ENCODE results near the gene INHBB.
"Not testable (repeated sequence)": the region's sequence is repeated elsewhere in the genome, so short reads cannot be mapped to it uniquely, and the experiment has no call there.

Gene INHBB
- 0 to 0.48 reads per million in 2 donors for total RNA-seq

DNA sequence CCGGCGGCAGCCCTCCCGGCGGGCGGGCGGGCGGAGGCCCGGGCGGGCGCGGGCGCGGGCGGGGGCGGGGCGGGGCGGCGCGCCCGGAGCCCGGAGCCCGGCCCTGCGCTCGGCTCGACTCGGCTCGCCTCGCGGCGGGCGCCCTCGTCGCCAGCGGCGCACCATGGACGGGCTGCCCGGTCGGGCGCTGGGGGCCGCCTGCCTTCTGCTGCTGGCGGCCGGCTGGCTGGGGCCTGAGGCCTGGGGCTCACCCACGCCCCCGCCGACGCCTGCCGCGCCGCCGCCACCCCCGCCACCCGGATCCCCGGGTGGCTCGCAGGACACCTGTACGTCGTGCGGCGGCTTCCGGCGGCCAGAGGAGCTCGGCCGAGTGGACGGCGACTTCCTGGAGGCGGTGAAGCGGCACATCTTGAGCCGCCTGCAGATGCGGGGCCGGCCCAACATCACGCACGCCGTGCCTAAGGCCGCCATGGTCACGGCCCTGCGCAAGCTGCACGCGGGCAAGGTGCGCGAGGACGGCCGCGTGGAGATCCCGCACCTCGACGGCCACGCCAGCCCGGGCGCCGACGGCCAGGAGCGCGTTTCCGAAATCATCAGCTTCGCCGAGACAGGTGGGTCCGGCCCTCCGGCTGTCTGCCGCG, at the start of gene INHBB:
INHBB (plus strand) TSS at position 111 of the 641 bp plus-strand sequence; CDS start at position 164, 53 bp downstream.
- no peak for DNase-seq

DNA sequence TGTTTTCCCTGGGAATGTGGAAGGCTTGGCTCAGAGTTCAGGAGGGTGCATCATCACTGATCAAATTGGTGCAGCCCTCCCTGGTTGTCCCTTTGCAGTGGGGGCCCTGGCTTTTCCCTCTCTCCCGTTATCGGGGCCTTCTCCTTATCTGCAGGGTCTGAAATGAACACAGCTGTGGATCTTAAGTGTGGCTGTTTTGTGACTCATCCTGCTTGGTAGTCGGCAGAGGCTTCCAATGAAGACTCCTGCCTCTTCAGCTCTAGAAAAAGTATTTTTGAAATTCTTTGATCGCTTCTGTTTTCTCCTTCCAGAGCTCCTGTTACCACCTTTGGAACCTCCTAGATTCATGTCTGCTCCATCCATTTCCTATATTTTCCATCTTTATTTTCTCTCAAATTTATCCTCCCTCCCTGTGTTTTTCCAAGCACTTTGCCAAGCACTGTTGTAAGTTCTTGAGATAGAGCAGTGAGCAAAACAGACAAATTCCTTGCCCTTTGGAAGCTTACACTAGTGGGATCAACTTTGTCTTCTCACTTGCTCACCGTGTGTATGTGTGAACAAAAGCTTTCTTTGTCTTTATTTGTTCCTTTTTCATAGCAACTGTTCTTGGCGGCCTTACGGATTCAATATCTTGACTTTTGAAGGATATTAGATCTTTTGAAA, 47.6 kb upstream of the INHBB start:
- no peak for DNase-seq

DNA sequence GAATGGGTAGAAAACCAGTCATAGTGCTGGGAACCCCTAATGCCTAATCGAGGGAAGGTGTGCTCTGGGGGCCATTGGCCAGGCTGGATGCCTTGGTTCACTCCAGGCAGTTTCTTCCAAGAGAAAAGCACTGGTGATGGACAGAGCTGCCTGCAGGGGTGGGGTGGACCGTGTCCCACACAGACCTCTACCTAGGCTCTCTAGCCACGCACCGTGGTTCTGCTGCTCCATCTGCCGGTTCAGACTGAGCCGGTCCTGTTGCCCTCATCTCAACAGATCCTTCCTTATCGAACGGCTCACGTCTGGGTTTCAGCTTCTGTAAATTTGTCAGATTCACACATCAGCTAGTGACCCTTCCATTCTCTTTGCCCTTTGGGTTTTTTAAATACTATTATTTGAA, 46.9 kb upstream of the INHBB start:
- no peak for DNase-seq

DNA sequence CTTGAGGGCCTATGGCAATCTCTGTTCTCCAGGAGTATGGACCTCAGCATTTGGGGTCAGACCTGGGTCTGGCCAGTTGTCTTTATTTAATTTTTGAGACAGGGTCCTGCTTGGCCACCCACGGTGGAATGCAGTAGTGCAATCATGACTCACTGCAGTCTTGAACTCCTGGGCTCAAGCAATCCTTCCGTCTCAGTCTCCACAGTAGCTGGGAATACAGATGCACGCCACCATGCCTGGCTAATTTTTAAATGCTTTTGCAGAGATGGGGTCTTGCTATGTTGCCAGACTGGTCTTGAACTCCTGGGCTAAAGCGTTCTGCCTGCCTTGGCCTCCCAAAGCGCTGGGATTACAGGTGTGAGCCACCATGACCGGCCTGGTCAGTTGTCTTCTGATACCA, 46.4 kb upstream of the INHBB start:
- DNase-seq, result no peak

DNA sequence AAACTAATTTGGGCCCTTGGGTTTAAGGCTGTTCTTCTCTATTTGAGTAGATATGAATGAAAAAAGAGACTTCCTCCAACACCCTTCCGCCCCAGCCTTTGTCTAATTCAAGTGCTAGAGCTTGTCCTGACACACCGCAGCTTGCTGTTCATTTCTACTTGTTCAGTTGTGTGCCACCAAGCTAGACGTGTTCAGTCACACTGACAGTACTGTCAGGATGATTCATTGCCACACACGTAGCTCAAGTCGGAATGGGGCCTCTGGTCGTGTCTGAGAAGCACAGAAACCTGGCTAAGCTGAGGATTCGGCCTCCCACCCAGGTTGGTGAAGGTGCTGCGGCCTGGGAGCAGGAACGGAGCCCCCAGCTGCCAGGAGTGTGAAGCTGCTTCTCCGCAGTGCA, 45.6 kb upstream of the INHBB start:
- DNase-seq, result no peak

DNA sequence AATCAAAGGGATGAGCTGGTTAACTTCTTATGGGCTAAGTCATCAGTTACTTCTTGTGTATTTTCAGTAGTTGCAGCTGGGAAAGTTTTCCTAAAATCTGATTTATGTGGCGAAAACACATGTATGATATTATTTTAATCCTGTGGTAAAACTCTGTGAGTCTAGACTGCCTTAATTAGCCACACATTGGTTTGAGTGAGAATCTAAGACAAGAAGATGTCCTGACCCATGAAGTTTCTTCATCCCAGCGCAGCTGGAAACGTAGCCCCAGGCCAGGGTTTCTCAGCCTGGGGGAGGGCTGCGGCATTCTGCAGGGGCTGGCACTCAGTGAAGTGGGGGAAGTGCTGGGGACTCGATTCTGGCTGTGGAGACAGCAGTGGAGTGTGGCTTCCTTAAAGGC, 44.7 kb upstream of the INHBB start:
- DNase-seq, result no peak

DNA sequence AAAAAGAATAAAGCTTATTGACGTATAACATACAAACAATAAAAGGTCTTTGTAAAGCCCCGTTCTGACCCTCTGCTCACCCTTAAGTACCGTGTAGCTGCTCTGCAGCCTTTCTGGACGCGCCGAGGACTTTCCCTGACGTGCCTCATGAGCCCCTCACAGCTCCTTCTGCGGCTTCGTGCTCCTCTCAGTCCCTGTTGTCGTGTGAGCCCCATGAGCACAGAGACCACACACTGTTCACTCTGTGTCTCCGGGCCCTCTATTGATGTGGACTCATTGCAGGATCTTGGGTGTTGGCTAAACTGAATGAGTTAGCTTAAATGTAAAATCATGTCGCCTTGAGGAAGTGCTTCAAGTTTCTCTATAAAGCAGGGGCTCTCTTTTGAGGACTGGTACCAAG, 43.6 kb upstream of the INHBB start:
- no peak for DNase-seq

DNA sequence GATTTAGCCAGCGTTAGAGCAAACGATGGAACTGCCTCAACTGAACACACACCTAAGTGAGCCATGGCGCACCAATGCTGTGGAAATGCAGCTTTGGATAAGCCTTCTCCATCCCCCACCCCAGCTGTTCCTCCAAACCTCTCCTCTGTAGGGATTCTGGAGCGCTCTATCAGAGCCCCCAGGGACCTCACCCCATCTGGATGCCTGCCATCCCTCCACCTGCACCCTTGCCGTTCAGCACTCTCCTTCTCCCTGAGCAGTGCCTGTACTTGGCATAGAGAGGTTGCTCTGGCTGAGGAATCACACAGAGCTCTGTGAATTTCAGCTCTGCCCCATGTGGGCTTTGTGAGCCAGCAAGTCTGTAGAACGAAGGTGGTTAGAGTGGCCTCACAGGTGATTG, 42.8 kb upstream of the INHBB start:
- no peak for DNase-seq

DNA sequence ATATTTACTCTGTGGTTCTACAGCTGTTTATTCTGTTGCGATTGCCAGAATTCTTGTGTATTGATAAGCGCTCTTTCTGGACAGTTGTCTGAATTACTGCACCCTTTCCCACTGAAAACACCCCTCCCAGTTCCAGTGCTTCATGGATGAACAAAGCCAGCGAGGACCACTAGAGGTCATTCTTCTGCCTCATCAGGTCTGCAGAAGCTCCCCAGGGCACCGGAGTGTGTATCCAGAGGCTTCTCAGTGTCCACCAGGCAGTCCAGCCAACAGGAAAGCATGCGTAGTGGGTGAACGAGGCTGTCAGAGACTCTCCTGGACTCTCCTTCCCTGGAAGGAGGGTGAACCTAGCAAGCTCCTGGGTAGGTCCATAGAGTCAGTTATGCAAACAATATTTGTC, 40.6 kb upstream of the INHBB start:
- no peak for DNase-seq

DNA sequence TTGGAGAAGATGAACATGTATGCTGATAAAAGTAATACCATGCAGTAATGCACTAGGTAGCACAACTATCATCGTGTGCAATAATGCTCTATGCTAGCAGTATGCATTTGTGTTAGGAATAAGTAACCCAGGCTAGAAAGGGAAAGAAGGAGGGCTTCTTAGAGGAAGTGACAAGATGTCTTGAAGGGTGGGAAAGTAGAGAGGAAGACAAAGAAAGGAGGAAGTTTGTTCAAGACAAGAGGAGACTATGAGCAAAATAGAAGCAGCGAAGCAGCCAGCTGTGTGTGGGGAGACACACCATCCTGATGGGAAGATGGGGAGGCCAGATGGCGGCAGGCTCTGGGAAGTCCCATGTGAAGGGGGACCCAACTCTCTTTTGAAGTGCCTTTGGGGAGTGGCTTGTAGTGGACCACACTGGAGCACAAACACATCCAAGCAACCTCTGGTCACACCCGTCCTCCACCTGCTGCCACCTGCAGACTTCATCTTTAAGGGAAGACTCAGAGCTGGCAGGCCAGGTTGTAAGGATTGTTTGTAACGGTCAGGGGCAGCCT, 39.9 kb upstream of the INHBB start:
- DNase-seq, result no peak

DNA sequence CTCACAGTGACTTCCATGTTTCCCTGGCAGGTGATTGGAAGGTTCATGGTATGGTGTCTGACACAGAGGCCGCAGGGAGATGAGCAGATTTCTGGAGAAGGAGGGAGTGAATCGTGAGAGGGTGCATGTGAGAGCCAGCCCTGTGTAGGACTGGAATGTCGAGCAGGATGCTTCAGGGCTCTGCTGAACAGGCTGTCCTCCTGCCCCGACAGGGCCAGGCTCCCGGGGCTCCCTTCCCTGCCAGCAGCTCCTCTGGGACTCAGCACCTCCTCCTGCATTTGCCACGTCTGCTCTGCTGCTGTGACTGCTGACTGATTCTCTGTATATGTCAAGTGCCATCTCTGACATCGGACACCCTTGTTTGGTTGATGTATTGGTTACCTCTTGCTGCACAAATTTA, 38.5 kb upstream of the INHBB start:
- DNase-seq, result no peak

DNA sequence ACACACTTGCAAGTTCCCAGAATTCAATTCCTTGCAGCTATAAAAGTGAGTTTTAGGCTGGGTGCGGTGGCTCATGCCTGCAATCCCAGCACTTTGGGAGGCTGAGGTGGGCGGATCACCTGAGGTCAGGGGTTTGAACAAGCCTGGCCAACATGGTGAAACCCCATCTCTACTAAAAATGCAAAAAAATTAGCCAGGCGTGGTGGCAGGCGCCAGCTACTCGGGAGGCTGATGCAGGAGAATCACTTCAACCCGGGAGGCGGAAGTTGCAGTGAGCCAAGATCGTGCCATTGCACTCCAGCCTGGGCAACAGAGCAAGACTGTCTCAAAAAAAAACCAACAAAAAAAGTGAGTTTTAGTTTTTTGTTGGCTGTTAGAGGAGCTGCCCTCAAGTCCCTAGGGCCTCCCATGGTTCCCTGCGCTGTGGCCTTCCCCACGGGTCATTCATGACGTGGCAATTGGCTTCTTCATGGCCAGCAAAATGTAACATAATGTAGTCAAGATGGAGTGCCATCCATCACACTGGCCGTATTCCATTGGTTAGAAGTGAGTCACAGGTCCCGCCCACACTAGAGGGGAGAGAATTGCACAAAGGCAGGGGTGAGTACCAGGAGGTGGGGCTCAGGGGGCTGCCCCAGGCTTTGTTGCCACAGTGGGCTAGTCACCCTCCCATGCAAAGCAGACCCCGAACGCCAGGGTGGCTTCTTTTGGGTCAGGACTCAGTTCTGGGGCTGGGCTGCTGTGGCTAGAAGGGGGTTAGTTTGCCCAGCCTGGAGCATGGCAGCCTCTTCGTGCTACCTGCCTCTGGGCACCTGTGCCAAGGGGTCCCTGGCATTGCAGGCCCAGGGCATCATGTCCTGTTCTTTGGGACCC, 37.7 kb upstream of the INHBB start:
- no peak for DNase-seq

DNA sequence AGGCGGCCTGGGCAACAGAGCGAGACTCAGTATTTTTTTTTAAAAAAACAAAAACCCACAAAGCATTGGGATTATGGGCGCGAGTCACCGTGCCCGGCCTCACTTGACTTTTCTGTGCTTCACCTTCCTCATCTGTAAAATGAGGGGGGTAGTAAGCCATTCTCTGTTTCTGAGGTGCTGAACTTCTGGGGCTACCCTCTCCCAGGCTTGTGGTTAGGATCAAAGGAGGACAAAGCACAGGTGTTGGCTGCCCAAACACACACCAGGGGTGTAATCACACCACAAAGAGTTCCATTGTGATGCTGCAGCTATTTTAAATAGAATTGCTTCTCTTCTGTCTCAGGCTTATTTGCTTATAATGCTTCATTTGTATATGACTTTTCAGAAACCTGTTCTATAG, 35.8 kb upstream of the INHBB start:
- no peak for DNase-seq

DNA sequence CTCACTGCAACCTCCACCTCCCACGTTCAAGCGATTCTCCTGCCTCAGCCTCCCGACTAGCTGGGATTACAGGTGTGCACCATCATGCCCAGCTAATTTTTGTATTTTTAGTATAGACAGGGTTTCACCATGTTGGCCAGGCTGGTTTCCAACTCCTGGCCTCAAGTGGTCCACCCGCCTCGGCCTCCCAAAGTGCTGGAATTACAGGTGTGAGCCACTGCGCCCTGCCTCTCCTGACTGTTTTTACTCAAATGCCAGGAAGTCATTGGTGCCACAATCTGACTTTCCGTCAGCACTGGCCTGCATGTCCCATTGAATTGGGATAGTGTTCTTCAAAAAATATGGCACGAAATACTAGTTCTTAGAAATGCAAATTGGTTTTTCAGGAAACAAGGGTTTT, 35.1 kb upstream of the INHBB start:
- DNase-seq, result not testable (repeated sequence)

DNA sequence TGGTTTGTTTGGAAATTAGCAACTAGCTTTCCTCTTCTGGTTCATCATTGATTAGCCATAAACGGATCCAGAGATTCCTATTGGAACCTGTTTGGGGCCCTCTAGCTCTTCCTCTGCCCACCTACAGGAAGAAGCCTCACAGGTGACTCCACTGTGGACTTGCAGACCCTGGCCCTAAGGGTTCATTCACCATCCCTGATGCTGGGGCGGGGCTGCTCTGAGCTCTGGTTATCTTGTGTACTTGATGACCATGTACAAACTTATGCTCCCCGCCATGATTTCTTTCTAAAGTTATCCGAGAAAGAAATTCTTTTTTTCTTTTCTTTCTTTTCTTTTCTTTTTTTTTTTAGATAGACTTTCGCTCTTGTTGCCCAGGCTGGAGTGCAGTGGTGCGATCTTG, 33.9 kb upstream of the INHBB start:
- no peak for DNase-seq

DNA sequence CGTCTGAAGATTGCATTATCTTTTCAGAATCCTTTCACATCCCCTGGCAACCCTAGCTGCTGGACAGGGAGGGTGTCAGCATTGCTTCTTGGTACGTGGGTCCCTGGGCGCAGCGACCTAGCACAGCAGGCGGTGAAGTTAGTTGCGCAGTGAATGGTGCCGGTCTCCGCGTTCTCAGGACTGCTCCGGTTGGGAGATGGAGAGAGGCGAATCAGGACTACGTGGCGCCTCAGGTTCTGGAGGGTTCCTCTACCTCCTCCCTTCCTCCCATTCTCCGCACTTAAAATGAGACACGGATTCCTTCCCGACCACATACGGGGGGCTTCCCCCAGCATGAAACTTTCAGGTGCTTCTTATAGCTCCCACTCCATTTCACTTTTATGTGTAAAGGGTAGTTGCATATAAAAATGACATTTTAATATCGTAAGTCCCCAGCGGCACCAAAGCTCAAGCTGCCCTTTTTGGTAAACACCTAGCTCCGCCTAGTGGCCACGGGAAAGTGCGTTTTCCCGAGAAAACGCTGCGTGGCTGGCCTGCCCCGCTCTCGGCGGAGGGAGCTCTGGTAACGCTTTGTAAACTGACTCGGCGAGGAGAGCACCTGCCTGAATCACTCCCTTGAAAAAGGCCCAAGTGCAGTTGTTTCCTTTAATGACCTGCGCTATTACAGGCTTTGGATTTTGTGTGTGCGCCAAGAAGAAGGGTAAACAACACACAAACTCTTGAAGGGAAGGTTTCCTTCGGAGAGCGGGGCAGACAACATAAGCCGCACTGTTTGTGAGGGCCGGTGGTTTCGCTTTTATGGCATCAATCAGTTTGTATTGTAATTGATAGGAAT, 32.9 kb upstream of the INHBB start:
- peak; percentile 58 for DNase-seq

DNA sequence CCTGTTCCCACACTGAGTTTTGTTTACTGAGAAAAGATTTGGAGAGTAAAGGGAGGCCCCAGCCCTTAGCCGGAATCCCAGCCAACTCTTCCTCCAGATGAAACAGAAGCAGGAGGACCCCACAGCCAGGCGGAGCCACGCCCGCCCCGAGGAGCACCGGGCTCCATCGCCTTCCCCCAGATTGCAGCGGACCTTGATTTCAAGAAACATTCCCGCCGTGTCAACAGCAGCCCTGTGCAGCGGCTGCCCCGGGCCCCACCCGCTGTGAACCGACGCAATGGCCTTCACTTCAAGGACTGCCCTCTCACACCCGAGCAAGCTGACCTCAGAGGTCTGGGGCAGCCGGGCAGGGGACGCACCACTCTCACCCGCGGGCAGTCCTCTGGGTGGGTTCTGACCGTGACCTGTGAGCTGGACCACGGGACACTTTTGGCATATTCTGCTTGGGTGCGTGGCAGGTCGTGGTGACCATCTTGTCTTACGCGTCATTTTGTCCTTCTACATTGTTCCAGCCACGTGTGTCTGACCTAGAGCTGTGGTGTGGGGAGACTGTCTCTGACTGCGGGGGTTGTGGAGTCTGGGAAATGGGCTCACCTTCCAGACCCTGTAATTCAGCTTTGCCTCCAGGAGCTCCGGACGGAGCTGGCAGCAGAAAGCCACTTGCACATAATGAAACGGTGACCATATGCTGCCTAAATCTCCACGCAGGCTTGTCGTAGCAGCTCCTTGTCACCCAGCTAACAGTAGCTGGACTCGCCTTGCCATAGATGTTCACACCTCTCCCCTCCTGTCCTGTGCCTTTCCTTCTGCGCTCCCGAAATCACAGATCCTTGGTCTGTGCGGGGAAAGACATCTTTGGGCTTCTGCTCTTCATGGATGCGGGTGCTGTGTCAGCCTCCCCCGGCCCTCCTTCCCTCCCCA, 32.0 kb upstream of the INHBB start:
- no peak for DNase-seq

DNA sequence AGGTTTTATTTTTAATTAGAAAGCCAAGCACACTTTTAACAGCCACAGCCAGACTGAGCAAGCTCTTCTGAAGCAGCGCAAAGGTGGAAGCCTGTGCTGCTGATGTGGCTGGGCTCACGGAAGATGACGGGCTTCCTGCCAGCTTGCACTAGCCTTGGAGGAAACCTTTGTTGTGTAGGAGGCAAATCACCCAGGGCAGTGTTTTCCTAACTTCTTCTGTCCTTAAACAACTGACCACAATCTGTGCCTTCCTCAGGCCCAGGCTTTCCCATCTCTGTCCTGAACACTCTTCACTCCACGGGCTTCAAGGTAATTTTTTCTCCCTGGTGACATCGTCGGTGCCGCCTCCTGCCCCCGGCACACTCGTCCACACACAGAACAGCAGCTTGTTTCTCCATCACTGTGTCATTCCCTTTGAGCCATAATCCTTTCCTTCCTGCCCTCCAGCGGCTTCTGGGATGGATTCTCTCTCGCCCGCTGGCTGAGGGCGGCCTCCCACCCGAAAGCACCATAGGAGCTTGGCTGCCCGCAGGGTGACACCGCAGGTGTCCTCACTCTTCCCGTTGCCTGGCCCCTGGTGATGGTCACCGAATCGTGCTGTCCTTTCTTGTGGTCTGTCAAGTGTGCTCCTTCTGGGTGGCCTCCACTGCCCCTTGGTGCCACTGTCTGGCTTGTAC, 31.1 kb upstream of the INHBB start:
- DNase-seq, result no peak

DNA sequence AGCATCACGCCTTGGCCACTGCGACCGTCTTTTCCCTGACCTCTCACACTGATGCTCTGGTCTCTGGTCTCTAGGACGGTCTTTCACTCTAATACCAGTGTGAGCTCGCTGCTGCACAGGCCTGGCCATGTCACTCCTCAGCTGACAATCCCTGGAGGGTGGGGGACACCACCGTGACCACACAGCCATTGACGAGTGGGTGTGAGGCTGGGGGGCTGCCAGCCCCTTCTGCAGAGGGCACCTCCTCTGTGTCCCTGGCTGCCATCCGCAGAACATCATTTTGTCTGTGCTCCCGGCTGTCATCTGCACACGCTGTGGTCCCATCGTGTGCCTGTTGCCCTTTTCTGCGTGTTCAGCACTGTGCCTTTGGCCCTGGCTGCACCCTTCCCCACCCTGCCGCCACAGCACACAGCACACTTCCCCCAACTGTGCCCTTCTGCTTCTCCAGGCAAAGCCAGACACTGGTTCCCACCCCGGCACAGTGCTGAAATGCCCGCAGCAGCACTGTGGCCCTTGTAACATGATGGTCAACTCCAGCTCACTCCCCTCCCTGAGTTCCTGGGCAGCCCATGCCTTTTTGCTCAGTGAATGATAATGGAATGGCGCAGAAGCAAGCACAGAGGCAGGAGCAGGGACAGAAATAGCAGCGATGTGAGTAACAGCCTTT, 30.4 kb upstream of the INHBB start:
- no peak for DNase-seq

DNA sequence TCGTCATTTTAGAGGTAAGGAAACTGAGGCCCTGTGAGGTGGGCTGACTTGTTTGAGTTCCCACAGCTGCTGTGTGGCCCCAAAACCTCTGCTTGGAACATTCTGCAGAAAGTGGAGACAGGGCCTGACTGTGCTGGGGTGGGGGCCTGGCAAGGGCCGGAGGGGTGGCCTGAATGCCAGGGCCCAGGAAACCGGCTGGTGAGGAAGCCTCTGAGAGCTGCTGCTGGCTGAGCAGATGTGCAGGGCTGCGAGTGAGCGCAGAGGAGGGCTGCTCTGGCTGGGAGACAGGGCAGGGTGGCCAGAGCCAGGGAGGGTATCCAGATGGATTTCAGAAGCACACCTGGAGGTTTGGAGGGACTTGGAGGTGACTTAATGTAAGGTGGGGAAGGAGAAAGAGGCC, 29.9 kb upstream of the INHBB start:
- no peak for DNase-seq

Data from T-helper 9 cell (primary cell).